HL-60 (cell line): ENCODE data around the gene DHX30.

Experiments
- DNase-seq, 2 experiments: peaks; one replicate each; pipeline ENCODE4 v3.0.0-alpha.2; 2010 to 2020; ENCODE audit warnings: low read depth in 1 of 2, low spot score in 1 of 2
- H3K27ac ChIP-seq: fragments of 250-450 bp; sonication (Bioruptor Pico); replicated peaks from 2 replicates; pipeline ENCODE4 v1.5.1; 2020; ENCODE audit warnings: mild to moderate bottlenecking, moderate library complexity
- H3K27me3 ChIP-seq: fragments of 250-450 bp; sonication (Bioruptor Pico); 2 replicates; pipeline ENCODE4 v1.5.1; 2021; ENCODE audit warnings: mild to moderate bottlenecking, moderate library complexity; ENCODE audit not compliant: insufficient read depth, poor library complexity, severe bottlenecking
- H3K4me3 ChIP-seq: replicated peaks from 2 replicates; pipeline ENCODE4 v1.5.1; 2011; ENCODE audit warnings: mild to moderate bottlenecking, control low read depth, low read length; ENCODE audit not compliant: insufficient read depth
- GABPA ChIP-seq: IDR thresholded peaks from 2 replicates; pipeline ENCODE4 v1.6.1; 2012; ENCODE audit warnings: low read depth
- POLR2AphosphoS5 ChIP-seq: IDR thresholded peaks from 2 replicates; pipeline ENCODE4 v1.6.1; 2012; ENCODE audit warnings: low read depth
- SPI1 ChIP-seq: IDR thresholded peaks from 2 replicates; pipeline ENCODE4 v1.6.1; 2012; ENCODE audit warnings: low read depth, mild to moderate bottlenecking, borderline replicate concordance
- TF ChIP-seq, protein P1 (sequence below): IDR thresholded peaks from one replicate; pipeline ENCODE4 v1.5.1; 2011; ENCODE audit warnings: low read length, control low read depth, inconsistent platforms; ENCODE audit not compliant: insufficient read depth
- TF ChIP-seq, protein P2 (sequence below): IDR thresholded peaks from 2 replicates; pipeline ENCODE4 v1.6.1; 2012; ENCODE audit warnings: low read depth; ENCODE audit not compliant: insufficient replicate concordance

Gene DHX30

GRCh38 chr3:47847801-47848518 lies 45.0 kb downstream of the DHX30 start:
- Histone ChIP-seq H3K27ac (no peak overlapping the region), H3K4me3 (no peak overlapping the region), H3K27me3 (no peaks in the 10 kb centered on the region)
- TF ChIP-seq, protein P1, sequence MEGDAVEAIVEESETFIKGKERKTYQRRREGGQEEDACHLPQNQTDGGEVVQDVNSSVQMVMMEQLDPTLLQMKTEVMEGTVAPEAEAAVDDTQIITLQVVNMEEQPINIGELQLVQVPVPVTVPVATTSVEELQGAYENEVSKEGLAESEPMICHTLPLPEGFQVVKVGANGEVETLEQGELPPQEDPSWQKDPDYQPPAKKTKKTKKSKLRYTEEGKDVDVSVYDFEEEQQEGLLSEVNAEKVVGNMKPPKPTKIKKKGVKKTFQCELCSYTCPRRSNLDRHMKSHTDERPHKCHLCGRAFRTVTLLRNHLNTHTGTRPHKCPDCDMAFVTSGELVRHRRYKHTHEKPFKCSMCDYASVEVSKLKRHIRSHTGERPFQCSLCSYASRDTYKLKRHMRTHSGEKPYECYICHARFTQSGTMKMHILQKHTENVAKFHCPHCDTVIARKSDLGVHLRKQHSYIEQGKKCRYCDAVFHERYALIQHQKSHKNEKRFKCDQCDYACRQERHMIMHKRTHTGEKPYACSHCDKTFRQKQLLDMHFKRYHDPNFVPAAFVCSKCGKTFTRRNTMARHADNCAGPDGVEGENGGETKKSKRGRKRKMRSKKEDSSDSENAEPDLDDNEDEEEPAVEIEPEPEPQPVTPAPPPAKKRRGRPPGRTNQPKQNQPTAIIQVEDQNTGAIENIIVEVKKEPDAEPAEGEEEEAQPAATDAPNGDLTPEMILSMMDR: no peak
- TF ChIP-seq SPI1 (no peak), POLR2AphosphoS5 (0 out of 2 replicates have a peak, but pooled peaks have one; percentile 6), GABPA (no peak)
- DNase-seq: no peak

DNA sequence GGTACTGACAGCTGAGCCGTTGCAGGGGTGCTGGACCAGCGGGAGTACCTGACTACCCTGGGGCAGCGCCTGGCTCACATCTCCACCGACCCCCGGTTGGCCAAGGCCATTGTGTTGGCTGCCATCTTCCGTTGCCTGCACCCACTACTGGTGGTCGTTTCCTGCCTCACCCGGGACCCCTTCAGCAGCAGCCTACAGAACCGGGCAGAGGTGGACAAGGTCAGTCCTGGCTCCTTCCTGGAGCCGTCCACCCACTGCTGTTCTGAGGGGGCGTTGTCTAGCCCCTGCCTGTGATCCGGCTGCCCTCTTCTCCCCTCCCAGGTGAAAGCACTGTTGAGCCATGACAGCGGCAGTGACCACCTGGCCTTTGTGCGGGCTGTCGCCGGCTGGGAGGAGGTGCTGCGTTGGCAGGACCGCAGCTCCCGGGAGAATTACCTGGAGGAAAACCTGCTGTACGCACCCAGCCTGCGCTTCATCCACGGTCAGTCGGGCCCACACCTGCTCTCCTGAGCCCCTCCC lies 45.7 kb downstream of the DHX30 start:
- no peaks in the 10 kb centered on the region for H3K27me3 ChIP-seq
- H3K4me3 ChIP-seq: no peak overlapping the region
- TF ChIP-seq GABPA: no peak
- TF ChIP-seq, protein P1: no peak
- TF ChIP-seq, protein P2, sequence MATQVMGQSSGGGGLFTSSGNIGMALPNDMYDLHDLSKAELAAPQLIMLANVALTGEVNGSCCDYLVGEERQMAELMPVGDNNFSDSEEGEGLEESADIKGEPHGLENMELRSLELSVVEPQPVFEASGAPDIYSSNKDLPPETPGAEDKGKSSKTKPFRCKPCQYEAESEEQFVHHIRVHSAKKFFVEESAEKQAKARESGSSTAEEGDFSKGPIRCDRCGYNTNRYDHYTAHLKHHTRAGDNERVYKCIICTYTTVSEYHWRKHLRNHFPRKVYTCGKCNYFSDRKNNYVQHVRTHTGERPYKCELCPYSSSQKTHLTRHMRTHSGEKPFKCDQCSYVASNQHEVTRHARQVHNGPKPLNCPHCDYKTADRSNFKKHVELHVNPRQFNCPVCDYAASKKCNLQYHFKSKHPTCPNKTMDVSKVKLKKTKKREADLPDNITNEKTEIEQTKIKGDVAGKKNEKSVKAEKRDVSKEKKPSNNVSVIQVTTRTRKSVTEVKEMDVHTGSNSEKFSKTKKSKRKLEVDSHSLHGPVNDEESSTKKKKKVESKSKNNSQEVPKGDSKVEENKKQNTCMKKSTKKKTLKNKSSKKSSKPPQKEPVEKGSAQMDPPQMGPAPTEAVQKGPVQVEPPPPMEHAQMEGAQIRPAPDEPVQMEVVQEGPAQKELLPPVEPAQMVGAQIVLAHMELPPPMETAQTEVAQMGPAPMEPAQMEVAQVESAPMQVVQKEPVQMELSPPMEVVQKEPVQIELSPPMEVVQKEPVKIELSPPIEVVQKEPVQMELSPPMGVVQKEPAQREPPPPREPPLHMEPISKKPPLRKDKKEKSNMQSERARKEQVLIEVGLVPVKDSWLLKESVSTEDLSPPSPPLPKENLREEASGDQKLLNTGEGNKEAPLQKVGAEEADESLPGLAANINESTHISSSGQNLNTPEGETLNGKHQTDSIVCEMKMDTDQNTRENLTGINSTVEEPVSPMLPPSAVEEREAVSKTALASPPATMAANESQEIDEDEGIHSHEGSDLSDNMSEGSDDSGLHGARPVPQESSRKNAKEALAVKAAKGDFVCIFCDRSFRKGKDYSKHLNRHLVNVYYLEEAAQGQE: no peak
- no peak for TF ChIP-seq SPI1
- no peak for TF ChIP-seq POLR2AphosphoS5
- H3K27ac ChIP-seq: no peak overlapping the region
- no peak for DNase-seq

DNA sequence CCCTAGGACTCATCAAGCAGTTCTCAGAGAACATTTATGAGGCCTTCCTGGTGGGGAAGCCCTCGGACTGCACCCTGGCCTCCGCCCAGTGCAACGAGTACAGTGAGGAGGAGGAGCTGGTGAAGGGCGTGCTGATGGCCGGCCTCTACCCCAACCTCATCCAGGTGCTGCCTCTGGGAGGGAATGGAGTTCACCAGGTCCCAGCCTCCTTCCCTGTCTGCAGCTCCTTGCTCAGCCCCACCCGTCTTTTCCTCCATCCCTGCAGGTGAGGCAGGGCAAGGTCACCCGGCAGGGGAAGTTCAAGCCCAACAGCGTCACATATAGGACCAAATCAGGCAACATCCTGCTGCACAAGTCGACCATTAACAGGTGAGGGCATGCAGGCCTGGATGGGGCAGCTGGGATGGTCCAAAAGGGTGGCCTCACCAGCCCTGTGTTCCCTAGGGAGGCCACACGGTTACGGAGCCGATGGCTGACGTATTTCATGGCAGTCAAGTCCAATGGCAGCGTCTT lies 46.3 kb downstream of the DHX30 start:
- no peak overlapping the region for H3K4me3 ChIP-seq
- TF ChIP-seq, protein P1: no peak
- no peaks in the 10 kb centered on the region for H3K27me3 ChIP-seq
- DNase-seq: no peak
- H3K27ac ChIP-seq: no peak overlapping the region

GRCh38 chr3:47849699-47850563 lies 47.0 kb downstream of the DHX30 start:
- DNase-seq: peak in 1 of 2 experiments; percentile 32

More at GRCh38 chr3:47849699-47850563, 47.0 kb downstream of the DHX30 start:
- TF ChIP-seq, protein P1: peak; percentile 21
- no peak for TF ChIP-seq GABPA
- no peak for TF ChIP-seq SPI1
- Histone ChIP-seq H3K27me3 (no peaks in the 10 kb centered on the region), H3K27ac (no peak overlapping the region), H3K4me3 (no peak overlapping the region)
